GM04503 (cell line): Measurements from ENCODE around the gene TMEM242.

Experiments
- DNase-seq: peaks from one replicate; pipeline ENCODE4 v3.0.0-alpha.2; 2012; ENCODE audit warnings: low read depth

The TMEM242 gene

DNA sequence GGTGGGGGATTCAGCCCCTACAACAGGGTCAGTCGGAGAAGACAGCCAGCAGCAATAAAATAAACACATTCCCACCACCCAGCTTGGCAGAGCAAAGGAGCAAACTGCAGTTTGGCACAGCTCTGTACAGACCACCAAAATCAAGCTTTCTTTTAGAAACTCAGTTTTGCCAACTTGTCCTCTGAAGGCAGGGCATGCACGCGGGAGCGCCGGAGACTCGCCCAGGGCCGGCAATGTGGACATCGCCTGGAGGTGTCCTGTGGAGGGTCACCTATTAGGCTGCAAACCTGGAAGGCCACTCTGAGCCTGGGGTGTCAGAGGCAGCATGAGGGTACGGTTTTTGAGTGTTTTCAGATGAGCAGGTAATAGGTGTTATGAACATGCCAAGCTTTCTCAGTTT is 34.7 kb downstream of the TMEM242 start:
- no peak for DNase-seq

DNA sequence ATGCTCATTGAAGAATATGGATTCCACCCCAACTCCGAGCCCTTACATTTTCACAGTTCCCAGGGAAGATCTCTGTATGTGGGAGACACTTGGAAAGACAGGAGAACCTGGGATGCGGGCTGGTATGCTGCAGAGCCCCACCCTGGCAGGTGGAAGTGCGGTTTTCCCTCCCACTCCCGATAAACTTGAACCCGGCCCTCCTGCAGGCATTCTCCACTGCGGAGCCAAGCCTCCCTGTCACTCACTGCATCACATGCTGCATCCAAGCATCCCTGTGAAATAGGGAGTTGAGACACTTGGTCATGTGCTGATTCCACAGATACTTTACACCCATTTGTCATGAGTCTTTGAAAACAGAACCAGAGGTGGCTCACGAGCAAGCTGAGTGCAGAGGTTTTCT is 35.4 kb downstream of the TMEM242 start:
- DNase-seq, result no peak

DNA sequence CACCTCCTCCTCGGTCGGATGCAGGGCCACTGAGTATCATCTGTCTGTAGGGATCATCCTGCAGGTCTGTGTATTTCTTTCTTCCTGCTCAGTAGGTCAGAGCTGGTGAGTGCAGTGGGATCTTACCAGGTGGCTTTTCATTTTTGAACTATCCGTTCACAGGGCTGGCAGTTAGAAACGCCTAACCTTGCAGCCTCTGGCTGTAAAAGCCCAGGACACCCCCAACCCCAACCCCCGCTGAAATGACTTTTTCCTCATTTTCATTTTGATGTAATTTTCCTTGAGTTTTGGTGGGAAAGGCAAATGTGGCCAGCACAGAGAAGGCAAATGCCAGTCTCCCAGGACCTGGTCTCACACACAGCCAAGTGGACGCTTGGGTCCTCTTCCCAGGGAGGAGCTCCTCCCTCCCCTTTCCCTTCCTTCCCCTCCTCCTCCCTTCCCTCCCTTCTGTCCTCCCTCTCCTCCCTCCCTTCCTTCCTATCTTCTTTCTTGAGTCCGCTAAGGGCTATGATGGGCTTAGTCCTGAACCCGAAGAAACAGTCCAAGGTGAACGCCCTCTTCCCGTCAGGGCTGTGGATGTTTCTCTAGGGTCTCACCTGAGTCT is 36.0 kb downstream of the TMEM242 start:
- DNase-seq, result no peak

DNA sequence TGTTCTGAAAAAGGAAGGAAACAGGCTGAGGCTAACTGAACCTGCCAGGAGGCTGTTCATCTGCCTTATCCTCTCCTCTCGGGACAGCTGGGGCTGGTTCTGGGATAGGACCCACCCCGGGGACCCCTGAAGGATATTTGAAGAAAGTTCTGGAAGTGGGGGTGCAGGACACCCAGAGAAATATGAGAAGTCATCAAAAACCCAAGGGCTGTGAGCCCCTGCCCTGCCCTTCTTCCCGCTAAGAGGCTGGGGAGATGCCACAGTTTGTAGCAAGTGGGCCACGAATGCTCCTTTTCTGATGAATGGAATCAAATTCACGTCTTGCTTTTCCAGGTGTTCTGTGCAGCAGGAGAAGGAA is 37.9 kb downstream of the TMEM242 start:
- no peak for DNase-seq

DNA sequence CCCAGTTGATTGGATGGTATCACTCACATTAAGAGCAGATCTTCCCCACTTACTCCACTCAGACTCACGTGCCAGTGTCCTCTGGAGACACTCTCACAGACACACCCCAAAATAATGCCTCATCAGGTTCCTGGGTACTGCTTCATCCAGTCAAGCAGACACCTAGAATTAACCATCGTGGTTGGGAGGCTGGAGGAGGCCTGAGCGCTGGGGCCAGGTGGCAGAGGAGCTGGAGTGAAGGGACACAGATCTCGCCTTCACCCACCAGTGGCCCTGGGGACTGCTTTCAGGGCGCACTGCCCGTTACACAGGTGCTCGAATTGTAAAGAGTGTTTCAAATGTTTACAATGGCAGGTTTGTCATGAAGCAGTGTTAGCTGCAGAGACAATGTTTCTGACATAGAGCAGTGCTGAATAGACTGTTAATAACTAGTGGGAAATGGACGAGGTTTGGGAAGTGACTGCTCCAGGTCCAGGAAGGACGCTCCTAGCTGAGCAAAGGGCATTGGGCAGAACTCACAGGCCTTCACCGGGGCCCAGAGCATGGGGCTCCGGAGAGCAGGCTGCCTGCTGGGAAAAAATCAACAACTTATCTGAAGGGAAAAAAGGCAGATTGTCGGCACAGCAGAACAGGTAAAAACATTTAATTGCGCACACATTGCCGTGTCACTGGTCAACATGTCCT is 38.4 kb downstream of the TMEM242 start:
- DNase-seq, result no peak

DNA sequence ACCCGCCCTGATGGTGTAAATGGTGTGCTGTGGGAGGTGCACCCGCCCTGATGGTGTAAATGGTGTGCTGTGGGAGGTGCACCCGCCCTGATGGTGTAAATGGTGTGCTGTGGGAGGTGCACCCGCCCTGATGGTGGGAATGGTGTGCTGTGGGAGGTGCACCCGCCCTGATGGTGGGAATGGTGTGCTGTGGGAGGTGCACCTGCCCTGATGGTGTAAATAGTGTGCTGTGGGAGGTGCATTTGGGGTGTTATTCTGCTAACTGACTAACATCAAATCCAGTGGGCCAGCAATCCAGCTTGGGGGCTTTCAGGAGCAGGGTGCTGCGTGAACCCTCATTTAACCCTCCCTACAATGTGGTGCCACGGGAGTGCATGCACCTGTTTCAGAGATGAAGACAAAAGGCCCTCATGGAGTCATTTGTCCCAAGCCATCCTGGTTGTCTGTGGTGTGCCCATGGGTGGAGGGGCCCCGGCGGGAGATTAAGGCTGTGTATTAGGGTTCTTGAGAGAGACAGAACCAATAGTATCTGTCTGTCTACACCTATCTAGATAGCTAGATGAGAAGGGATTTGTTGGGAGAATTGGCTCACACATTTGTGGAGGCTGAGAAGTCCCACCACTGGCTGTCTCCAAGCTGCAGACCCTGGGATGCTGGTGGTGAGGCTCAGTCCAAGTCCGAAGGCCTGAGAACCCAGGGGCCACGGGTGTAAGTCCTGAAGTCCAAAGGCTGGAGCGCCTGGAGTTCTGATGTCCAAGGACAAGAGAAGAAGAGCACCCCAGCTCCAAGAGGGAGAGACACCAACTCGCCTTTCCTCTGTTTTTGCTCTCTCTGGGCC is 39.2 kb downstream of the TMEM242 start:
- DNase-seq, result no peak

DNA sequence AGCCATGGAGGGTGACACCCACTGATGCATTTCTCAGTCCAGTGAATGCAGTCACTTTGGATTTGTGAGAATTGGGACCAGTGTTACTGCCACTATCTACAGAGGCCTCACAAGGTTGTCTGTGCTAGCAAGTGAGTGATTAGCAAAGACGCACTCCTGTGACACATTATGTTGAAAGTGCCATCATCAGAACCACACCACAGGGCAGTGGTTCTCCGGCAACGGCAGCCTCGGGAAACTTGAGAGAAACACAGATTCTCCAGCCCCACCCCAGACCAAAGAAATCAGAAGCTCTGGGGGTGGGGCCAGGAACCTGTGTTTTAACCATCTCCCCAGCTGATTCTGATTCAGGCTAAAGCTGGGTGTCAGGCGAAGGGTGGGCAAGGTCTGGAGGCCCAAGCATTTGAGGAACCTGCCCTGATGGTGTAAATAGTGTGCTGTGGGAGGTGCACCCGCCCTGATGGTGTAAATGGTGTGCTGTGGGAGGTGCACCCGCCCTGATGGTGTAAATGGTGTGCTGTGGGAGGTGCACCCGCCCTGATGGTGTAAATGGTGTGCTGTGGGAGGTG is 39.9 kb downstream of the TMEM242 start:
- DNase-seq, result no peak

DNA sequence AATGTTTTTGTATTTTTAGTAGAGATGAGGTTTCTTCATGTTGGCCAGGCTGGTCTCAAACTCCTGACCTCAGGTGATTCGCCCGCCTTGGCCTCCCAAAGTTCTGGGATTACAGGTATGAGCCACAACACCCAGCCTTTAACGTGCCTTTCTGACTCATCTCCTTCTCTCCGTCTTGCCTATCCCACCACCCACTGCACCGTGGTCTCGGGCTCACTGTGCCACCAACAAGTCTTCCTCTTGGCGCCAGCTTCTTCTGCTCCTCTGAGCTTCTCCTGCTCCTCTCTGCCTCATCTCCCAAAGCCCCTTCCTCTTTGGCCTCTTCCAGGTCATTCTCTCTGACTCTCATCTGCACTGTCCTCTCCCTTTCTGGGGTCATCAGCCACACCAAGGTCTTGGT is 41.0 kb downstream of the TMEM242 start:
- no peak for DNase-seq

DNA sequence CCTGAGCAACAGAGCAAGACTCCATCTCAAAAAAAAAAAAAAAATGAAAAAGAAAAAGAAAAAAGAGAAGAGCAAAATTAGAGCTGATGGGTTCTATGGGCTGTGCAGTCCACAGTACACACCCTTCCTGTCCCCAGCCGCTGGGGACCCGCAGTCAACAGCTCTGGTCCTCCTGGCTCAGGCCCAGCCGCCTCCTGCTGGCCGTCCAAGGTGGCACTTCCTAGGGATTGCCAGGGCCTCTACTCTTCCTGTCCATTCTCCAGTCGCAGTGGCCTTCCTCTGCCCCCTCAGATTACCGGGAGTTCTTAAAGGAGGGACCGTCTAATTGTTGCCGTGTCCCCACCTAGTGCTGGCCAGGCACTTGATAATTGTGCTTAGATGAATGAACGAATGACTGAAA is 41.7 kb downstream of the TMEM242 start:
- DNase-seq, result no peak

DNA sequence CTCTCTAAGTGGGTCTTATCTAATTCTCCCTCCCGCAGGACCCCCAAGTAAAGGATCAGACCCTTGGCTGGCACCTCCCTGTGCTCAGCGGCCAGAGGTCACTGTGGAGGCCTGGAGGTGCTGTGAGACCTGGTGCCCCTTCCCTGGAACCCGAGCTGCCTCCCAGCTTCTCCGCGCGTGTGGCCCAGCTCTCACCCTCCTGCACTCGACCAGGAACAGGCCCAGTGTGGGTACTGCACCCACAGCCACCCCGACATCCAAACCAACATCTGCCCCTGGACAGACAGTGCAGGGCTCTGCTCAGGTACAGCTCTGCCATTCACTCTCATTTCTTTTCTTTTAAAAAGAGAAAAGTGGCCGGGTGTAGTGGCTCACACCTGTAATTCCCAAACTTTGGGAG is 42.4 kb downstream of the TMEM242 start:
- DNase-seq, result no peak

DNA sequence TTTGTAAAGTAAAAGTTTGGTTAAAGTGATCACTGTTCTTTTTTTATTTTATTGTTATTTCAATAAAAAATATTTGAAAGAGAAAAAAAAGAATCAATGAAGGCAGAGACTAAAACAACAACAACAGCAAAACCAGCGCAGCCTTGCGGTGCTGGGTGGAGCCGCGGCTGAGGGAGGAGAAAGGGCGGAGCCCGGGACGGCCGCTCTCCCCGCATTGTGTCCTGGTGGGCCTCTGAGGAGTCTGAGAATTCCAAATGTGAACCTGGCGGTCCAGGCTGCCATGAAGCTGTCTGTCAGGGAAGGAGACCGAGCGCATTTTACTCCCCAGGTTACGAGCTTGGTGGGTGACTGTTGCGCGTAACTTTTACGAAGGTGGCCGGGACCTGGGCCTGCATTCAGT is 43.2 kb downstream of the TMEM242 start:
- DNase-seq, result no peak

DNA sequence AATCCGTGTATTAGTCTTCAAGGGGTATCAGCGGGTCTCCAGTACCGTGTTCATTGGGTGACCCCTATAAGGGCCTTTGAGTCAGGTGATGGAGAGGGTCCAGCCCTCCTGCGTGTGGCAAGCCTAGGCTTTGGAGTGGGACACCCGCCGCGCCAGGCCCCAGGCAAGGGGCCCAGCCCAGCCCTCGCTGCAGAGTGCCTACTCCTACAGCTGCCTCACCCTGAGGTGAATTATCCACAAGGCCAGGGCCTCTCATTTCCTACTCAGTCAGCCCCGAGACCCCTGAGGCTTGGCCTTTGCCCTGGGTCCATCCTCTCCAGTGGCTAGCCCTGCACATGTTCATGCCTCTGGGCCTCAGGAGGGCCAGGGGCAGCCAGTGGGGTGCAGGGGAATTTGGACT is 45.1 kb downstream of the TMEM242 start:
- no peak for DNase-seq

DNA sequence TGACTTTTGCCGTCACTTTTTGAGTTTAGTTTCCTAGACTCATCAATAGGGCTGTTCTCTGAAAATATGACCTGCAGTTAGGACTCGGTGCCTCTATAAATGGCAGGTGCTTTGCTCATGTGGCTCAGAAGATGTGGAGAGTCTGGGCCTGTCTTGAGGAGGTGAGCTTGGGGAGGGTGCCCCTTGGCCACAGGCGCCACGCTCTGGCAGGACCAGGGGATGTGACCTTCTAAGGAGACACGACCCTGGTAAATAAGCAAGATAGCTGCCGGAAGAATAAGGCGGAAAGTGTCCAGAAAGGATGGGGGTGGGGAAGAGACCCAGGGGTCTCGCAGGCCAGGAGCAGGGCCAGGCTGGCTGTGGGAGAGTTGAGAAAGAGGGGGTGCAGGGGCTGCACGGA is 46.6 kb downstream of the TMEM242 start:
- DNase-seq, result no peak

DNA sequence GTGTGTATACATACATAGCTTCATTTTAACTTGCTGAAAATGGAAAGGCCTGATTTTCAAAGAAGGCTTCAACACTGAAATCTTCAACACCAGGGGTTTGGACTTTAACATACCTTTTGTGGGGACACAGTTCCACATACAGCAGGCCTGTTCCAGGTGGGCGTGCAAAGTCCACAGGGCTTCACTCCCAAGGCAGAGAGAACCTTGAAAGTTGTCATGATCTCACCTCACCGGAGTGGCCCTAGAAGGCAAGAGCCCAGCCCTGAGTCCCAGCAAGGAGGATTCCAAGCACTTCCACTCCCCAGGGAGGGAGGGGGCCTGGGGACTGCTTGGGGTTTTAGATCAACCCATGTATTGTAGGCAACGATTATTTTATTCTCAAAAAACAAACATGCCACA is 47.2 kb downstream of the TMEM242 start:
- no peak for DNase-seq

DNA sequence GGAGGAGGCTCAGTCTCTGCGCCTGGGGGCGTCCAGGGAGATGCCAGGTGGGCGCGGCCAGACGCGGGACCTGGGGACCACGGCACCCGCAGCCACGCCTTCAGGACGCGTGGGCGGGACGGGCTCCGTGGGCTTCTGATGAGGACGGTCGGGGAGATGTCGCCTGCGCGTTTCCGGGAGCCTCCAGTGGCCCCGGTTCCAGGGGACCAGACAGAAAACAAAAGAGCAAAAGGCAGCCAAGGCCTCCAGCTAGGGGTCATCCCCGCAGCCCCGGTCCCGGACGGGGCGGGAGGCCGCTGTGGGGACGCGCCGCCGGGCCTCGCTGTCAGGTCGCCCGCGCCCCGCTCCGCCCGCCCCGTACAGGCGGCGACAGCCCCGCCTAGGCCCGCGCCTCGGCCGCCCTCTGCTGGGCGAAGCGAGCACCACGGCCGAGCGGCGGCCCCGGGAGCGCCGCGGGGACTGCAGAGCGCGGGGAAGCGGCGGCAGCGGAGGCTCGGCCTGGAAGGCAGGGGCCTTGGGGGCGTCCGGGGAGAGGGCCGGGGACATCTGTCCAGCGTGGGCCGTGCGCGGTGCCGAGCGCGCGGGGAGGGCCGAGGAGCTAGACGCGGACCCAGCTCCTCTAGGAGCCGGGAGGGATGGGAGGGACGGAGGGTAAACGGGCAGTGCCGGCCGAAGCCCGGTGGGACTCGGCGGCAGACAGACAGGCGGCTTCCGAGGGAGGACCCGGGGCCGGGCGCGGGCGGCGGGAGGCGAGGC is 48.7 kb downstream of the TMEM242 start:
- no peak for DNase-seq

DNA sequence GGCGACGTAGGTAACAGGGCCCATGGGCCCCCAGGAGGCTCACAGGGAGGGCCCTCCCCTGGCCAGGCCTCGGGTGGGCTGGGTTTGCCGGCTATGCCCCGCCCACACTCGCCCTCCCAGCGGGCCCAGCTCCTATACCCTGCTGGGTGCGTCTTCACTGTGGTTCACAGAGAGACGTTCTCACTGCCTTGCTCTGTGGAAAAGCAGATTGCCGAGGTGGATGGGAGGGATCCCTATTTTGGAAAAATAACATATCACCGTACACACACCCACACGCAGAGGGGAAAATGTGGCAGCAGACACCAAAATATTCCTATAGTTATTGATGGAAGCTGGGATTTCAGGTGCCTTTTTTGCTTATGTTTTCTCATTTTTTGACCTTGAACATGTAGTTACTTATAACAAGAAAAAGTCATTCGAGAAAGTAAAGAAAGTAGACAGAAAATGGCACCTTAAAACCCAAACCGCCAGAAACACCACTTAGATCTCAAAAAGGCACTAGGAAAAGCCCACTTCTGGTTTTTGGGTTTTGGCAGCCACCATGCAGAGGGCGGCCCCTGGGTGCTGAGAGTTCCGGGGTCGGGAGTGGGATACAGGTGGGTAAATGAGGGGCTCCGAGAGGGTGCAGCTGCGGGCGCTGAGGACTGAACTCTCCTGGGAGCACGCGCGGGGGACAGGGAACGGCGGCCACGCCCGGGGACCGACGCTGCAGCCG is 49.4 kb downstream of the TMEM242 start:
- no peak for DNase-seq

DNA sequence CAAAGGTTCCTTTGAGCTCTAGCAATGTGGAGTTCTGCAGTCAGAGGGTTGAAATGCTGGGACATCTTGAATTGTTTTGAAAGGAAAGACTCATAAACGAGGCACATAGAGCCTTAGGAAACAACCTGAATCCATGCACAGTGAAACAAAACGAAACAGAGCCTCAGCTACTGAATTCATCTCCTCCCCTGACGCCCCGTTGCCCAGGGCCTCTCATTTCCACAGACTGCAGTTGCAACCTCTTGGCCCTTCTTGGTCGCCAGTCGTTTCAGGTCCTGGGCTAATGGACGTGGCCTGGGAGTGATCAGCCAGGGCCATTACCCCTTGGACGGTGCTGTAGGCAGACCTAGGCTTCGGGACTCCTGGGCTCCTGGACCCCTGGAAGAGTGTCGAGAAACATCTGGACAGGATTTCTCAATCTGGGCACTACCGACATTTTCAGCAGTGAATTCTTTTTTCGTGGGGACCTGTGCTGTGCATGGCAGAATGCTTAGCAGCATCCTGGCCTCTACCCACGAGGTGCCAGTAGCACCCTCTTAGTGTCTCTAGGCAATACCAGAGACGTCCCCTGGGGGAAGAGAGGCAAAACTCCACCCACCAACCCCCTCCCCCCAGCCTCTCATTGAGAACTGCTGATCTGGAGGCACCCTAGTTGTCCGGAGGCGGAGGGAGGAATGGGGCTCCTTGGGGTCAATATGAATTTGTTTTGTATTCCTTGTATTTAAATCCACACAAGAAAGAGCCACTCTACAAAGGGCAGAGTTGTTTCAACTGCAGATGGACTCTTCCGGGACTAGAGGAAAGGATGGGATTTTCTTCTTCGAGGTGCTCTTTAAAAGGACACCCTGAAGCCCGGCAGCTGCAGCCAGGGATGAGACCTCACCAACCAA is 50.2 kb downstream of the TMEM242 start:
- DNase-seq, result no peak

DNA sequence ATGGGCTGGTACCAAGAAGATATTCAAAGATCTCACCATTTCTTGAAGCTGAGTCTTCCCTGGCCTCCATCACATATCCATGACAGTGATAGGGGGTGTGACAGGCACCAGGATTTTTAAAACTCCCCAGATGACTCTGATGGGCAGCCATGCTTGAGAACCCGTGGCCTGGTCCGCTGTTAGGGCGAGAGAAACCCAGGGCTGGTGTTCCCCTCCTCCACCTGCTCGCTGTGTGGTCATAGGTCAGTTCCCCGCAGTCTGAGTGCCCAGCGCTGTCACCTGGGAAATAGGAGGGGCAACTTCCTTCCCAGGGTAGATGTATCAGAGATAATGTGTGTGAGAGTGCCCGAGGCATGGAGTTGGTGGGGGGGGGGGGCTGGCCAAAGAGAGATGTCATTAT is 50.9 kb downstream of the TMEM242 start:
- no peak for DNase-seq

DNA sequence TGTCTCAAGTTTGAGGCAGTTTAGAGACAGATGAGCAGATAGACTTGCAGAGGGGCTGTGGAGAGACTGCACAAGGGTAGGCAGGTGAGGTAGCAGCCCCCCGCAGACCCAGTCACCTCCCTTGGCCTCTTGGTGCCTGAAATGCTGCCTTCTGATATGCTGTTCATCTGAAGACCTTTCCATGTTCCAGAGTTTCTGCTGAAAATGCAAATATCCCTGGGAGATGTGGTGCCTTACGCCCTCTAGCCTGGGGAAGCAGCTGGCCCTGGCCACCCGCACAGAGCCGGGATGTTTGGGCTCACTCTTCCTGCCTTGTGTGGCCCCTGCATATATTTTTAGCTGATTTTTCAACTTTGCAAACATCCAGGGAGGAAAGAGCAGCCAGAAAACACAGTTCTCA is 51.4 kb downstream of the TMEM242 start:
- DNase-seq, result no peak

DNA sequence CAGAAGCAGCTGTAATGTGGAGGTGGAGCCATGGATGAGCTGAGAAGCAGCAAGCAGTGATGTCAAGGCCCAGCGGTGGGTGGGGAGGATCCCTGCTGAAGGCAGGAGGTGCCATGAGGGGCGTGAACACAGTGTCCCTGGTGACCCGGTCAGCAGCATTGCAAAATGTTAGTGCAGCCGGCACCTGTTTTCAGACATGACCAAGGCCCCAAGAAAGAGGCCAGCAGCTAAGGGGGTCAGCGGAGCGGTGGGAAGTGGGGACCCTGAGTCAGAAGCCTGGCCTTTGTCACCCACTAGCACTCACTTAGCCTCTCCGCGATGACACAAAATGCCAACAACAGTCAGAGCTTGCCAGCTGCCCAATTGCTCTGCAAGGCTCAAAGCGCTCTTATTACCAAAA is 51.9 kb downstream of the TMEM242 start:
- DNase-seq, result no peak

DNA sequence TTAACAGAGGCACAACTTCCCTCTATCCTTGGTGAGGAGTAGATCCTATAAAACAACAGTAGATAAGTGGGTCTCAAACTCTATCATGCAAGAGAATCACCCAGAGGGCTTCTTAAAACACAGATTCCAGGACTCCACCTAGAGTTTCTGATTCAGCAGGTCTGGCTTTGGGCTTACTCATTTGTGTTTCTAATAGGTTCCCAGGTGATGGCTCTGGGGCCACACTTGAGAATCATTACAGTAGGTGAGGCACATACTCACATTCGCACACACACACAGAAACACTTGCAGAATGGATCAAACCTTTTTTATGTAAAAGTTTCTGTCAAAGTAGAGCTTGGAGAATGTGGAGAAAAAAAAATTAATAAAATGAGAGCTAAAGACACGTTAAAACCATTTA is 52.4 kb downstream of the TMEM242 start:
- no peak for DNase-seq
